OCI-LY3 (cell line): Measurements from ENCODE around the gene PLIN4.
"Not testable (repeated sequence)": the region's sequence is repeated elsewhere in the genome, so short reads cannot be mapped to it uniquely, and the experiment has no call there.

Source experiments
- H2AFZ ChIP-seq: fragments of 200-600, 300-600 bp; shearing (Covaris generic); 2 replicates; pipeline ENCODE4 v1.6.0; 2014; ENCODE audit warnings: antibody characterized with exemption, low read depth, low read length
- H3K27ac ChIP-seq: fragments of 200-600, 300-600 bp; sonication (generic); 2 replicates; pipeline ENCODE4 v1.5.1; 2014; ENCODE audit warnings: mild to moderate bottlenecking, low read length, moderate library complexity, mixed read lengths
- H3K27me3 ChIP-seq: fragments of 200-600, 300-600 bp; sonication (generic); 2 replicates; pipeline ENCODE4 v1.6.1; 2014; ENCODE audit warnings: low read depth, low read length, mixed read lengths
- H3K36me3 ChIP-seq: fragments of 200-600, 300-600 bp; sonication (generic); replicated peaks from 2 replicates; pipeline ENCODE3; 2014; ENCODE audit warnings: low read depth, low read length, mixed read lengths
- H3K4me1 ChIP-seq: fragments of 300-600, 200-600 bp; sonication (generic); 2 replicates; pipeline ENCODE4 v1.6.1; 2014; ENCODE audit warnings: low read length, mixed read lengths
- H3K4me2 ChIP-seq: fragments of 200-600, 300-600 bp; sonication (generic); 2 replicates; pipeline ENCODE4 v1.6.1; 2014; ENCODE audit warnings: low read length, mixed read lengths
- H3K4me3 ChIP-seq: fragments of 300-600, 200-600 bp; sonication (generic); 2 replicates; pipeline ENCODE4 v1.5.1; 2014; ENCODE audit warnings: antibody characterized with exemption, mild to moderate bottlenecking, low read length, moderate library complexity
- H3K79me2 ChIP-seq: fragments of 300-600, 200-600 bp; shearing (Covaris generic); 2 replicates; pipeline ENCODE4 v1.6.1; 2014; ENCODE audit warnings: mild to moderate bottlenecking, low read length, mixed read lengths
- H3K9ac ChIP-seq: fragments of 300-600, 200-600 bp; shearing (Covaris generic); 2 replicates; pipeline ENCODE4 v1.6.0; 2014; ENCODE audit warnings: mild to moderate bottlenecking, low read length, moderate library complexity
- H3K9me3 ChIP-seq: fragments of 200-600, 300-600 bp; shearing (Covaris generic); 2 replicates; pipeline ENCODE4 v1.6.1; 2014; ENCODE audit warnings: low read length, mixed read lengths; ENCODE audit not compliant: insufficient read depth
- H4K20me1 ChIP-seq: fragments of 200-600, 300-600 bp; sonication (generic); 2 replicates; pipeline ENCODE4 v1.6.1; 2016; ENCODE audit warnings: low read length, mixed read lengths; ENCODE audit not compliant: insufficient read depth
- EZH2phosphoT487 ChIP-seq: fragments of 200-600 bp; shearing (Covaris generic); IDR thresholded peaks from 2 replicates; pipeline ENCODE4 v1.6.1; 2018; ENCODE audit warnings: antibody characterized with exemption, mixed run types, low read depth
- TF ChIP-seq, protein P1 (sequence below): fragments of 200-600, 300-600 bp; sonication (generic); IDR thresholded peaks from 2 replicates; pipeline ENCODE4 v1.5.1; 2014; ENCODE audit warnings: antibody characterized with exemption, low read length, low read depth

Gene PLIN4

GRCh38 chr19:4531562-4532165 is 13.4 kb upstream of the PLIN4 start:
- no peaks in the 10 kb centered on the region for H3K4me1 ChIP-seq
- no peak overlapping the region for H2AFZ ChIP-seq
- H3K4me3 ChIP-seq = no peak overlapping the region
- H3K36me3 ChIP-seq = no peaks in the 10 kb centered on the region
- no peaks in the 10 kb centered on the region for H3K27me3 ChIP-seq
- no peak for TF ChIP-seq EZH2phosphoT487
- TF ChIP-seq, protein P1, sequence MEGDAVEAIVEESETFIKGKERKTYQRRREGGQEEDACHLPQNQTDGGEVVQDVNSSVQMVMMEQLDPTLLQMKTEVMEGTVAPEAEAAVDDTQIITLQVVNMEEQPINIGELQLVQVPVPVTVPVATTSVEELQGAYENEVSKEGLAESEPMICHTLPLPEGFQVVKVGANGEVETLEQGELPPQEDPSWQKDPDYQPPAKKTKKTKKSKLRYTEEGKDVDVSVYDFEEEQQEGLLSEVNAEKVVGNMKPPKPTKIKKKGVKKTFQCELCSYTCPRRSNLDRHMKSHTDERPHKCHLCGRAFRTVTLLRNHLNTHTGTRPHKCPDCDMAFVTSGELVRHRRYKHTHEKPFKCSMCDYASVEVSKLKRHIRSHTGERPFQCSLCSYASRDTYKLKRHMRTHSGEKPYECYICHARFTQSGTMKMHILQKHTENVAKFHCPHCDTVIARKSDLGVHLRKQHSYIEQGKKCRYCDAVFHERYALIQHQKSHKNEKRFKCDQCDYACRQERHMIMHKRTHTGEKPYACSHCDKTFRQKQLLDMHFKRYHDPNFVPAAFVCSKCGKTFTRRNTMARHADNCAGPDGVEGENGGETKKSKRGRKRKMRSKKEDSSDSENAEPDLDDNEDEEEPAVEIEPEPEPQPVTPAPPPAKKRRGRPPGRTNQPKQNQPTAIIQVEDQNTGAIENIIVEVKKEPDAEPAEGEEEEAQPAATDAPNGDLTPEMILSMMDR = no peak
- no peaks in the 10 kb centered on the region for H4K20me1 ChIP-seq
- no peak overlapping the region for H3K27ac ChIP-seq
- H3K4me2 ChIP-seq = no peak overlapping the region
- no peaks in the 10 kb centered on the region for H3K9me3 ChIP-seq
- H3K79me2 ChIP-seq = no peaks in the 10 kb centered on the region
- no peak overlapping the region for H3K9ac ChIP-seq

GRCh38 chr19:4529924-4530522 is 11.7 kb upstream of the PLIN4 start:
- Histone ChIP-seq H3K79me2 (no peaks in the 10 kb centered on the region), H3K9ac (no peak overlapping the region), H3K27ac (no peak overlapping the region), H3K4me1 (no peaks in the 10 kb centered on the region), H2AFZ (no peak overlapping the region), H3K4me2 (no peak overlapping the region), H3K4me3 (no peak overlapping the region), H3K9me3 (no peaks in the 10 kb centered on the region), H3K27me3 (no peaks in the 10 kb centered on the region), H4K20me1 (no peaks in the 10 kb centered on the region), H3K36me3 (no peaks in the 10 kb centered on the region)
- TF ChIP-seq, protein P1 = no peak
- no peak for TF ChIP-seq EZH2phosphoT487

DNA sequence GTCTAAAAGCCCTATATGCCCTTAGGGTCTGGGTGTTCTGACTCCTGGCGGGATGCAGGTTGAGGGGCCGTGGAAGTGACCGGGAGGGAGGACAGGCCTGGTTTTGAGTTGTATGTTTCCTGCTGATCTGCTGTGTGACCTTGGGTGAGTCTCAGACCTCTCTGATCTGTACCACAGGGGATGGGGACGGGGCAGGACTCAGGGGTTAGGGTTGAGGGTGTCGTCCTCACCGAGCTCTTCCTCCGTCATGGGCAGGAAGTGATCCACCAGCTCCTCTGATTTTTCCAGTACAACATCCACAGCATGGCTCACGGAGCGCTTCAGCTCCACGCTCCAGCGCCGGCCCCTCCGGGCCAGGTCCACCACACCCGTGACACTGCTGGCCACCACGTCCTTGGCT is 10.6 kb upstream of the PLIN4 start:
- Histone ChIP-seq H3K4me3 (no peak overlapping the region), H4K20me1 (no peaks in the 10 kb centered on the region), H3K27ac (no peak overlapping the region), H3K4me1 (no peaks in the 10 kb centered on the region), H3K79me2 (no peaks in the 10 kb centered on the region), H3K9me3 (no peaks in the 10 kb centered on the region), H2AFZ (no peak overlapping the region), H3K36me3 (no peaks in the 10 kb centered on the region), H3K4me2 (no peak overlapping the region), H3K9ac (no peak overlapping the region), H3K27me3 (no peaks in the 10 kb centered on the region)
- TF ChIP-seq, protein P1 = no peak
- TF ChIP-seq EZH2phosphoT487 = no peak

GRCh38 chr19:4527377-4527776 is 9.1 kb upstream of the PLIN4 start:
- not testable (repeated sequence) for H3K4me1 ChIP-seq, H3K9ac ChIP-seq, H3K4me2 ChIP-seq, H3K36me3 ChIP-seq, H3K27ac ChIP-seq, H4K20me1 ChIP-seq, H3K9me3 ChIP-seq, H3K4me3 ChIP-seq, H3K79me2 ChIP-seq, H2AFZ ChIP-seq, H3K27me3 ChIP-seq
